GM21717 (cell line): ENCODE results near the gene MBNL2.

ENCODE experiments used
- ATAC-seq: cut with Tn5 transposase; IDR thresholded peaks from one replicate; pipeline ENCODE4 v1.9.1; 2021; ENCODE audit warnings: mild to moderate bottlenecking, moderate library complexity; ENCODE audit not compliant: unreplicated experiment

MBNL2 gene

GRCh38 chr13:97401421-97401820 lies 179.3 kb downstream of the MBNL2 start:
- ATAC-seq, result no peak

GRCh38 chr13:97403893-97404750 lies 182.0 kb downstream of the MBNL2 start:
- no peak for ATAC-seq

GRCh38 chr13:97407540-97407939 lies 185.4 kb downstream of the MBNL2 start:
- no peak for ATAC-seq

- ATAC-seq, result no peak
Observed at GRCh38 chr13:97408938-97409337, 186.8 kb downstream of the MBNL2 start.

GRCh38 chr13:97411984-97412383 lies 189.9 kb downstream of the MBNL2 start:
- no peak for ATAC-seq

GRCh38 chr13:97413694-97414093 lies 191.6 kb downstream of the MBNL2 start:
- ATAC-seq, result no peak

- no peak for ATAC-seq
Observed at GRCh38 chr13:97414392-97414791, 192.3 kb downstream of the MBNL2 start.

- ATAC-seq, result no peak
Observed at GRCh38 chr13:97417698-97418097, 195.6 kb downstream of the MBNL2 start.

GRCh38 chr13:97422118-97423054 lies 200.3 kb downstream of the MBNL2 start:
- ATAC-seq, result no peak

- no peak for ATAC-seq
Observed at GRCh38 chr13:97423300-97424045, 201.3 kb downstream of the MBNL2 start.

- ATAC-seq, result no peak
Observed at GRCh38 chr13:97425590-97425989, 203.5 kb downstream of the MBNL2 start.

- no peak for ATAC-seq
Observed at GRCh38 chr13:97426695-97427094, 204.6 kb downstream of the MBNL2 start.

- ATAC-seq, result no peak
Observed at GRCh38 chr13:97429681-97430081, 207.5 kb downstream of the MBNL2 start.

- ATAC-seq, result no peak
Observed at GRCh38 chr13:97430296-97430695, 208.2 kb downstream of the MBNL2 start.

- ATAC-seq, result no peak
Observed at GRCh38 chr13:97431171-97431764, 209.1 kb downstream of the MBNL2 start.

- ATAC-seq, result no peak
Observed at GRCh38 chr13:97432232-97432916, 210.2 kb downstream of the MBNL2 start.

GRCh38 chr13:97432917-97433726 lies 211.0 kb downstream of the MBNL2 start:
- peak; percentile 87 for ATAC-seq

GRCh38 chr13:97433727-97434396 lies 211.7 kb downstream of the MBNL2 start, which contains the start of gene RAP2A:
TSS of gene RAP2A (plus strand) at chr13:97434169. CDS start at chr13:97434471, 302 bp downstream.
- peak; percentile 46 for ATAC-seq
